ENCODE data around the gene TEAD1.

GRCh38 chr11:12973528-12974181 is 299.4 kb downstream of the TEAD1 start:
- TF ChIP-seq POLR2AphosphoS5 (IDR thresholded peaks at IDR 0.05) = no peak
- no peak for TF ChIP-seq CTCF (IDR thresholded peaks at IDR 0.05)
- TF ChIP-seq POLR2A (IDR thresholded peaks at IDR 0.05) = no peak
